Measurements from ENCODE around the gene LRRC1.

The LRRC1 gene

GRCh38 chr6:53852805-53853204 is 58.0 kb downstream of the LRRC1 start:
- POLR2A ChIA-PET: no interaction called here
- CTCF ChIA-PET: interaction anchor here (1.0 to 1.5 kb wide), 2 partner anchors 118 to 124 kb away, joined by 3 to 4 read pairs; no protein-coding TSS in a partner anchor
- no peaks in the 10 kb centered on the region for H3K4me1 ChIP-seq (ENCODE audit: control insufficient read depth, insufficient read depth, low read length)
- H3K9me3 ChIP-seq (ENCODE audit: control insufficient read depth, insufficient read depth, low read depth, low read length): no peaks in the 10 kb centered on the region
- no peak overlapping the region for H3K4me3 ChIP-seq (ENCODE audit: low read depth, low read length)
- TF ChIP-seq ZNF580 (tag by site-specific recombination; IDR thresholded peaks at IDR 0.05) (no peak), ZNF132 (tag by site-specific recombination; IDR thresholded peaks at IDR 0.05; ENCODE audit: borderline replicate concordance) (no peak), ZBTB44 (tag by site-specific recombination; IDR thresholded peaks at IDR 0.05) (no peak), ZNF133 (tag by site-specific recombination; IDR thresholded peaks at IDR 0.05) (no peak), GLI4 (tag by site-specific recombination; IDR thresholded peaks at IDR 0.05) (no peak), ZNF350 (tag by site-specific recombination; IDR thresholded peaks at IDR 0.05) (no peak), ZNF221 (tag by site-specific recombination; IDR thresholded peaks at IDR 0.05; ENCODE audit: borderline replicate concordance) (no peak), BCL11A (tag by site-specific recombination; IDR thresholded peaks at IDR 0.05; ENCODE audit: low read depth) (no peak), ZNF184 (tag by site-specific recombination; IDR thresholded peaks at IDR 0.05) (no peak), KLF9 (tag by site-specific recombination; IDR thresholded peaks at IDR 0.05; ENCODE audit: low read depth) (no peak), SCRT2 (tag by site-specific recombination; IDR thresholded peaks at IDR 0.05) (no peak), ZNF792 (tag by site-specific recombination; IDR thresholded peaks at IDR 0.05) (no peak), PBX3 (CRISPR knock-in tag; IDR thresholded peaks at IDR 0.05) (no peak), ZNF10 (tag by site-specific recombination; IDR thresholded peaks at IDR 0.05) (no peak), TRIM28 (IDR thresholded peaks at IDR 0.05; ENCODE audit: borderline replicate concordance, low read length) (no peak), ZNF830 (tag by site-specific recombination; IDR thresholded peaks at IDR 0.05; ENCODE audit: low read depth) (no peak), ZNF843 (tag by site-specific recombination; IDR thresholded peaks at IDR 0.05) (no peak), ZSCAN16 (tag by site-specific recombination; IDR thresholded peaks at IDR 0.05) (no peak)
- no peaks in the 10 kb centered on the region for H3K36me3 ChIP-seq (ENCODE audit: control insufficient read depth in 2 of 2, insufficient read depth in 1 of 2, low read length in 2 of 2)
- H3K27ac ChIP-seq (ENCODE audit: extremely low read depth, low read depth, low read length): no peak overlapping the region

GRCh38 chr6:53854843-53855567 is 60.2 kb downstream of the LRRC1 start:
- POLR2A ChIA-PET: no interaction called here

GRCh38 chr6:53855940-53856339 is 61.1 kb downstream of the LRRC1 start:
- no peaks in the 10 kb centered on the region for H3K4me1 ChIP-seq (ENCODE audit: control insufficient read depth, insufficient read depth, low read length)
- POLR2A ChIA-PET: no interaction called here
- no peak for TF ChIP-seq ZEB2 (tag by site-specific recombination; IDR thresholded peaks at IDR 0.05)
- TF ChIP-seq ZFHX2 (tag by site-specific recombination; conservative IDR thresholded peaks at IDR 0.05): no peak
- no peak for TF ChIP-seq ZNF292 (tag by site-specific recombination; IDR thresholded peaks at IDR 0.05; ENCODE audit: borderline replicate concordance, low read depth)
- no peak for TF ChIP-seq ZNF518A (tag by site-specific recombination; conservative IDR thresholded peaks at IDR 0.05; ENCODE audit: low read depth)
- no peak for TF ChIP-seq ZNF223 (tag by site-specific recombination; IDR thresholded peaks at IDR 0.05)
- no peak for TF ChIP-seq ZNF571 (tag by site-specific recombination; IDR thresholded peaks at IDR 0.05)

More at GRCh38 chr6:53854843-53855567, 60.2 kb downstream of the LRRC1 start:
- no peaks in the 10 kb centered on the region for H3K9me3 ChIP-seq (ENCODE audit: control insufficient read depth, insufficient read depth, low read depth, low read length)
- no peak overlapping the region for H3K4me3 ChIP-seq (ENCODE audit: low read depth, low read length)
- TF ChIP-seq ZNF354C (tag by site-specific recombination; IDR thresholded peaks at IDR 0.05; ENCODE audit: borderline replicate concordance, low read depth) (no peak), ZBTB1 (tag by site-specific recombination; IDR thresholded peaks at IDR 0.05) (no peak), YY1 (tag by site-specific recombination; IDR thresholded peaks at IDR 0.05) (no peak)
- no peaks in the 10 kb centered on the region for H3K4me1 ChIP-seq (ENCODE audit: control insufficient read depth, insufficient read depth, low read length)
- no peak overlapping the region for H3K27ac ChIP-seq (ENCODE audit: extremely low read depth, low read depth, low read length)
- CTCF ChIA-PET: no interaction called here
- H3K36me3 ChIP-seq (ENCODE audit: control insufficient read depth in 2 of 2, insufficient read depth in 1 of 2, low read length in 2 of 2): no peaks in the 10 kb centered on the region

More at GRCh38 chr6:53855940-53856339, 61.1 kb downstream of the LRRC1 start:
- Histone ChIP-seq H3K27ac (ENCODE audit: extremely low read depth, low read depth, low read length) (no peak overlapping the region), H3K36me3 (ENCODE audit: control insufficient read depth in 2 of 2, insufficient read depth in 1 of 2, low read length in 2 of 2) (no peaks in the 10 kb centered on the region), H3K4me3 (ENCODE audit: low read depth, low read length) (no peak overlapping the region), H3K9me3 (ENCODE audit: control insufficient read depth, insufficient read depth, low read depth, low read length) (no peaks in the 10 kb centered on the region)
- CTCF ChIA-PET: interaction anchor here (0.6 to 1.9 kb wide), 3 partner anchors 100 to 446 kb away, joined by 3 to 6 read pairs (median 3); no protein-coding TSS in a partner anchor

Data from HEK293 (cell line).